Measurements from ENCODE around the gene SWAP70.
"Not testable (repeated sequence)": the region's sequence is repeated elsewhere in the genome, so short reads cannot be mapped to it uniquely, and the experiment has no call there.

The SWAP70 gene

GRCh38 chr11:9693801-9694553, 30.1 kb downstream of the SWAP70 start:
- DNase-seq: no peak

- DNase-seq: not testable (repeated sequence)
These were observed 31.4 kb downstream of the SWAP70 start for GRCh38 chr11:9695228-9695627.

GRCh38 chr11:9697766-9698165, 33.9 kb downstream of the SWAP70 start:
- DNase-seq: no peak

GRCh38 chr11:9700105-9700801, 36.4 kb downstream of the SWAP70 start:
- no peak for DNase-seq

- DNase-seq: no peak
These were observed 37.9 kb downstream of the SWAP70 start for GRCh38 chr11:9701799-9702198.

- no peak for DNase-seq
These were observed 39.4 kb downstream of the SWAP70 start for GRCh38 chr11:9703280-9703679.

- DNase-seq: no peak
These were observed 40.2 kb downstream of the SWAP70 start for GRCh38 chr11:9704037-9704436.

- DNase-seq: no peak
These were observed 40.7 kb downstream of the SWAP70 start for GRCh38 chr11:9704620-9705019.

GRCh38 chr11:9705361-9705760, 41.5 kb downstream of the SWAP70 start:
- not testable (repeated sequence) for DNase-seq

GRCh38 chr11:9708544-9708943, 44.7 kb downstream of the SWAP70 start:
- DNase-seq: no peak

GRCh38 chr11:9710223-9710622, 46.3 kb downstream of the SWAP70 start:
- no peak for DNase-seq

GRCh38 chr11:9710852-9711251, 47.0 kb downstream of the SWAP70 start:
- no peak for DNase-seq

- no peak for DNase-seq
These were observed 47.8 kb downstream of the SWAP70 start for GRCh38 chr11:9711454-9712307.

GRCh38 chr11:9714272-9714940, 50.5 kb downstream of the SWAP70 start:
- no peak for DNase-seq

- no peak for DNase-seq
These were observed 52.6 kb downstream of the SWAP70 start for GRCh38 chr11:9716275-9717039.

GRCh38 chr11:9717040-9717357, 53.1 kb downstream of the SWAP70 start:
- no peak for DNase-seq

- no peak for DNase-seq
These were observed 53.8 kb downstream of the SWAP70 start for GRCh38 chr11:9717719-9718118.

- no peak for DNase-seq
These were observed 54.3 kb downstream of the SWAP70 start for GRCh38 chr11:9718147-9718546.

- no peak for DNase-seq
These were observed 55.9 kb downstream of the SWAP70 start for GRCh38 chr11:9719566-9720289.

GRCh38 chr11:9720290-9720630, 56.4 kb downstream of the SWAP70 start:
- DNase-seq: no peak

- no peak for DNase-seq
These were observed 58.1 kb downstream of the SWAP70 start for GRCh38 chr11:9722023-9722422.

GRCh38 chr11:9722893-9723292, 59.0 kb downstream of the SWAP70 start:
- no peak for DNase-seq
